OCI-LY3 (cell line): ENCODE measurements around the gene C2CD4D.
"Not testable (repeated sequence)": the region's sequence is repeated elsewhere in the genome, so short reads cannot be mapped to it uniquely, and the experiment has no call there.

Source experiments
- H2AFZ ChIP-seq: fragments of 200-600, 300-600 bp; shearing (Covaris generic); 2 replicates; pipeline ENCODE4 v1.6.0; 2014; ENCODE audit warnings: antibody characterized with exemption, low read depth, low read length
- H3K27ac ChIP-seq: fragments of 200-600, 300-600 bp; sonication (generic); 2 replicates; pipeline ENCODE4 v1.5.1; 2014; ENCODE audit warnings: mild to moderate bottlenecking, low read length, moderate library complexity, mixed read lengths
- H3K27me3 ChIP-seq: fragments of 200-600, 300-600 bp; sonication (generic); 2 replicates; pipeline ENCODE4 v1.6.1; 2014; ENCODE audit warnings: low read depth, low read length, mixed read lengths
- H3K36me3 ChIP-seq: fragments of 200-600, 300-600 bp; sonication (generic); replicated peaks from 2 replicates; pipeline ENCODE3; 2014; ENCODE audit warnings: low read depth, low read length, mixed read lengths
- H3K4me1 ChIP-seq: fragments of 300-600, 200-600 bp; sonication (generic); 2 replicates; pipeline ENCODE4 v1.6.1; 2014; ENCODE audit warnings: low read length, mixed read lengths
- H3K4me2 ChIP-seq: fragments of 200-600, 300-600 bp; sonication (generic); 2 replicates; pipeline ENCODE4 v1.6.1; 2014; ENCODE audit warnings: low read length, mixed read lengths
- H3K4me3 ChIP-seq: fragments of 300-600, 200-600 bp; sonication (generic); 2 replicates; pipeline ENCODE4 v1.5.1; 2014; ENCODE audit warnings: antibody characterized with exemption, mild to moderate bottlenecking, low read length, moderate library complexity
- H3K79me2 ChIP-seq: fragments of 300-600, 200-600 bp; shearing (Covaris generic); 2 replicates; pipeline ENCODE4 v1.6.1; 2014; ENCODE audit warnings: mild to moderate bottlenecking, low read length, mixed read lengths
- H3K9ac ChIP-seq: fragments of 300-600, 200-600 bp; shearing (Covaris generic); 2 replicates; pipeline ENCODE4 v1.6.0; 2014; ENCODE audit warnings: mild to moderate bottlenecking, low read length, moderate library complexity
- H3K9me3 ChIP-seq: fragments of 200-600, 300-600 bp; shearing (Covaris generic); 2 replicates; pipeline ENCODE4 v1.6.1; 2014; ENCODE audit warnings: low read length, mixed read lengths; ENCODE audit not compliant: insufficient read depth
- H4K20me1 ChIP-seq: fragments of 200-600, 300-600 bp; sonication (generic); 2 replicates; pipeline ENCODE4 v1.6.1; 2016; ENCODE audit warnings: low read length, mixed read lengths; ENCODE audit not compliant: insufficient read depth
- EZH2phosphoT487 ChIP-seq: fragments of 200-600 bp; shearing (Covaris generic); IDR thresholded peaks from 2 replicates; pipeline ENCODE4 v1.6.1; 2018; ENCODE audit warnings: antibody characterized with exemption, mixed run types, low read depth
- TF ChIP-seq, protein P1 (sequence below): fragments of 200-600, 300-600 bp; sonication (generic); IDR thresholded peaks from 2 replicates; pipeline ENCODE4 v1.5.1; 2014; ENCODE audit warnings: antibody characterized with exemption, low read length, low read depth

The C2CD4D gene

GRCh38 chr1:151883898-151884297, 44.3 kb upstream of the C2CD4D start:
- not testable (repeated sequence) for H3K27me3 ChIP-seq, H3K9me3 ChIP-seq, H2AFZ ChIP-seq, H4K20me1 ChIP-seq, H3K9ac ChIP-seq, H3K4me1 ChIP-seq, H3K4me3 ChIP-seq, H3K27ac ChIP-seq, H3K4me2 ChIP-seq, H3K79me2 ChIP-seq
- peaks cover 38% of the 10 kb centered on the region for H3K36me3 ChIP-seq

DNA sequence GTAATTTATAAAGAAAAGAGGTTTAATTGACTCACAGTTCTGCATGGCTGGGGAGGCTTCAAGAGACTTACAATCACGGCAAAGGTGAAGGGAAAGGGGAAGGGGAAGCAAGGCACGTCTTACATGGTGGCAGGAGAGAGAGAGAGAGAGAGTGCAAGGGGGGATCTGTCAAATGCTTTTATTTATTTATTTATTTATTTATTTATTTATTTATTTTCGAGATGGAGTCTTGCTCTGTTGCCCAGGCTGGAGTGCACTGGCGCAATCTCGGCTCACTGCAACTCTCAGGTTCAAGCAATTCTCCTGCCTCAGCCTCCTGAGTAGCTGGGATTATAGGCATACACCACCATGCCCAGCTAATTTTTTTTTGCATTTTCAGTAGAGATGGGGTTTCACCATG, 43.3 kb upstream of the C2CD4D start:
- H3K79me2 ChIP-seq, H4K20me1 ChIP-seq, H3K9ac ChIP-seq, H3K4me1 ChIP-seq, H3K27me3 ChIP-seq, H3K4me3 ChIP-seq, H2AFZ ChIP-seq, H3K4me2 ChIP-seq, H3K27ac ChIP-seq, H3K9me3 ChIP-seq: not testable (repeated sequence)
- H3K36me3 ChIP-seq = peaks cover 39% of the 10 kb centered on the region

GRCh38 chr1:151882466-151882865, 42.8 kb upstream of the C2CD4D start:
- no peaks in the 10 kb centered on the region for H3K79me2 ChIP-seq
- no peaks in the 10 kb centered on the region for H3K9me3 ChIP-seq
- TF ChIP-seq EZH2phosphoT487 = no peak
- TF ChIP-seq, protein P1, sequence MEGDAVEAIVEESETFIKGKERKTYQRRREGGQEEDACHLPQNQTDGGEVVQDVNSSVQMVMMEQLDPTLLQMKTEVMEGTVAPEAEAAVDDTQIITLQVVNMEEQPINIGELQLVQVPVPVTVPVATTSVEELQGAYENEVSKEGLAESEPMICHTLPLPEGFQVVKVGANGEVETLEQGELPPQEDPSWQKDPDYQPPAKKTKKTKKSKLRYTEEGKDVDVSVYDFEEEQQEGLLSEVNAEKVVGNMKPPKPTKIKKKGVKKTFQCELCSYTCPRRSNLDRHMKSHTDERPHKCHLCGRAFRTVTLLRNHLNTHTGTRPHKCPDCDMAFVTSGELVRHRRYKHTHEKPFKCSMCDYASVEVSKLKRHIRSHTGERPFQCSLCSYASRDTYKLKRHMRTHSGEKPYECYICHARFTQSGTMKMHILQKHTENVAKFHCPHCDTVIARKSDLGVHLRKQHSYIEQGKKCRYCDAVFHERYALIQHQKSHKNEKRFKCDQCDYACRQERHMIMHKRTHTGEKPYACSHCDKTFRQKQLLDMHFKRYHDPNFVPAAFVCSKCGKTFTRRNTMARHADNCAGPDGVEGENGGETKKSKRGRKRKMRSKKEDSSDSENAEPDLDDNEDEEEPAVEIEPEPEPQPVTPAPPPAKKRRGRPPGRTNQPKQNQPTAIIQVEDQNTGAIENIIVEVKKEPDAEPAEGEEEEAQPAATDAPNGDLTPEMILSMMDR = no peak
- no peak overlapping the region for H3K27ac ChIP-seq
- no peaks in the 10 kb centered on the region for H3K4me1 ChIP-seq
- no peaks in the 10 kb centered on the region for H3K27me3 ChIP-seq
- no peak overlapping the region for H3K4me2 ChIP-seq
- H2AFZ ChIP-seq = no peak overlapping the region
- peaks cover 36% of the 10 kb centered on the region for H3K36me3 ChIP-seq
- no peak overlapping the region for H3K9ac ChIP-seq
- H4K20me1 ChIP-seq = no peaks in the 10 kb centered on the region
- H3K4me3 ChIP-seq = no peak overlapping the region

DNA sequence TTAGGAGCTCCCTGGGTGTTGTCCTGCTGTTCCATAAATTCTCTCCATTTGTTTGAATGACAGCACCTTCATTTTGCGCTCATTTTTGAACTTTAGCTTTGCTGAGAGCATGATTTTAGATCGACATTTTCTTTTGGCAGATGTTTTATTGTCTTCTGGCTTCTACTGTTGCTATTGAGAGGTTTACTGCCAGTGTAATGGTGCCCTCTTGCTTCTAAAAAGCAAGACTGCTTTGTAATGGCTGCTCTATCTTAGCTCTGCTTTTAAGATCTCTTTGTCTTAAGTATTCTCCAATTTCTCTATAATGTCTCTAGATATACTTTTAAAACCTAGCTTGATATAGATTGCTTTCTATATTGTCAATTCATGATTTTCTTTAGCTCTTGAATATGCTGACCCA, 41.9 kb upstream of the C2CD4D start:
- H3K4me2 ChIP-seq = no peak overlapping the region
- H3K9me3 ChIP-seq = no peaks in the 10 kb centered on the region
- H3K4me1 ChIP-seq = no peaks in the 10 kb centered on the region
- no peak overlapping the region for H2AFZ ChIP-seq
- H3K4me3 ChIP-seq = no peak overlapping the region
- TF ChIP-seq, protein P1 = 0 out of 2 replicates have a peak, but pooled peaks have one; percentile 15
- no peak for TF ChIP-seq EZH2phosphoT487
- H3K36me3 ChIP-seq = peaks cover 33% of the 10 kb centered on the region
- no peak overlapping the region for H3K9ac ChIP-seq
- no peaks in the 10 kb centered on the region for H3K27me3 ChIP-seq
- no peaks in the 10 kb centered on the region for H3K79me2 ChIP-seq
- no peaks in the 10 kb centered on the region for H4K20me1 ChIP-seq
- no peak overlapping the region for H3K27ac ChIP-seq

DNA sequence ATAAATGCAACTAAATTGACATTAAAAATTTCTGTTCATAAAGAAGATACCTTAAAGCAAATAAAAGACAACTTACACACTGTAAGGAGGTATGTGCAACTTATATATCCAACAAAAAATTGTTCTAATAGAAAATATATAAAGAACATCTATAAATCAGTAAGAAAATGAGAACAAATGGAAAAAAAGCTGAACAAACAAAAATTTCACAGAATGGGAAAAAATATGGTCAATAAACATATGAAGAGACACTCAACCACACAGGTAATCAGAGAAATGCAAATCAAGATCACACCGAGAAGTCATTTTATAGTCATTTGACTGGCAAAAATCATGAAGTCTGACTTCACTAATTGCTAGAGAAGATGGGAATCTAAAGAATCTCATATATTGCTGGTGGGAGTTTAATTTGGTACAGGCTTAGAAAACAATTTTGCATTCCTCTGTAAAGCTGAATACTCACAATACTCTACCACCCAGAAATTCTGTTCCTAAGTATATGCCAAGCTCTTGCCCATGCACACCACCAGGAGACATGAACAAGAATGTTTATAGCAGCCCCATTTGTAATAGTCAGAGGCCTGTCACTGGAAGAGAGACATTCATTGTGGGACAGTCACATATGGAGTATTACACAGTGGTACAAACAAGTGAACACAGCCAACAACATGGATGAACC, 35.9 kb upstream of the C2CD4D start:
- TF ChIP-seq EZH2phosphoT487 = no peak
- TF ChIP-seq, protein P1 = no peak
- H3K9me3 ChIP-seq = no peaks in the 10 kb centered on the region
- no peak overlapping the region for H2AFZ ChIP-seq
- no peak overlapping the region for H3K4me3 ChIP-seq
- H3K79me2 ChIP-seq = no peaks in the 10 kb centered on the region
- no peak overlapping the region for H3K9ac ChIP-seq
- no peak overlapping the region for H3K27ac ChIP-seq
- no peak overlapping the region for H3K4me2 ChIP-seq
- H3K36me3 ChIP-seq = peaks cover 39% of the 10 kb centered on the region
- H3K4me1 ChIP-seq = 0 out of 2 replicates have a peak, but pooled peaks cover 3% of the 10 kb centered on the region
- H4K20me1 ChIP-seq = 0 out of 2 replicates have a peak, but pooled peaks cover 8% of the 10 kb centered on the region
- H3K27me3 ChIP-seq = no peaks in the 10 kb centered on the region

GRCh38 chr1:151872776-151873175, 33.2 kb upstream of the C2CD4D start:
- not testable (repeated sequence) for H3K79me2 ChIP-seq, H2AFZ ChIP-seq, H3K27ac ChIP-seq, H3K9ac ChIP-seq, H3K4me2 ChIP-seq, H3K4me3 ChIP-seq, H3K27me3 ChIP-seq, H3K4me1 ChIP-seq, H4K20me1 ChIP-seq, H3K9me3 ChIP-seq
- peaks cover 35% of the 10 kb centered on the region for H3K36me3 ChIP-seq
